ENCODE results near the gene MTHFD1. TPM values are rescaled to one million over a fixed set of nuclear protein-coding genes. Genes with fewer than 3 reads are reported as not detected.

MTHFD1 gene
- total and polyA plus RNA-seq, 9 of the 15 experiments (the other 6 are each of a cell fraction or from before 2014, with no cell fraction given) = 66.7 to 158 (median 90.9) TPM

DNA sequence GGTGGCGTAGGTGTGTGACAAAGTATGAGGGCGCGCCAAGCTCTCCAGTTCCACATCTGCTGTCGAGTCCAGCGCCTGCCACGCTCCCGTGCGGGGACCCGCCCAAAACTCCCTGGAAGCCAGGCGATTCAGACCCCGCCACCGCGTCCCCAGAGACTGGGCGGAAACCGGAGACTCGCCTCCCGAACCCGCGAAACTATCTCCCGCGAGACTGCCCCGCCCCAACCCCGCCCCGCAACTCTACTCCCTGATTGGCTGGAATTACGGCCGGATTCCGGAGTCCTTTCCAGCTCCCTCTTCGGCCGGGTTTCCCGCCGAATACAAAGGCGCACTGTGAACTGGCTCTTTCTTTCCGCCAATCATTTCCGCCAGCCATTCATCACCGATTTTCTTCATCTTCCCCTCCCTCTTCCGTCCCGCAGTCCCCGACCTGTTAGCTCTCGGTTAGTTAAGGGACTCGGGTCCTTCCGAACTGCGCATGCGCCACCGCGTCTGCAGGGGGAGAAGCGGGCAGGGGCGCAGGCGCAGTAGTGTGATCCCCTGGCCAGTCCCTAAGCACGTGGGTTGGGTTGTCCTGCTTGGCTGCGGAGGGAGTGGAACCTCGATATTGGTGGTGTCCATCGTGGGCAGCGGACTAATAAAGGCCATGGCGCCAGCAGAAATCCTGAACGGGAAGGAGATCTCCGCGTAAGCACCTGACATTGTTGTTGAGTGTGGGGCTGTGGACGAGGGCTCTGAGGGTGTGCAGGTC is at the start of gene MTHFD1 (continued):
- TF ChIP-seq, protein P1, sequence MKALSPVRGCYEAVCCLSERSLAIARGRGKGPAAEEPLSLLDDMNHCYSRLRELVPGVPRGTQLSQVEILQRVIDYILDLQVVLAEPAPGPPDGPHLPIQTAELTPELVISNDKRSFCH (CRISPR knock-in tag; IDR thresholded peaks at IDR 0.05) = no peak
- TF ChIP-seq, protein P1 (tag; IDR thresholded peaks at IDR 0.05) = no peak
- TF ChIP-seq L3MBTL2 (IDR thresholded peaks at IDR 0.05) (peak; percentile 91), KLF16 (IDR thresholded peaks at IDR 0.05) (no peak), NCOR1 (IDR thresholded peaks at IDR 0.05) (no peak), ELF4 (CRISPR knock-in tag; IDR thresholded peaks at IDR 0.05) (no peak), ATF1 (CRISPR knock-in tag; IDR thresholded peaks at IDR 0.05) (no peak), ATF1 (tag; IDR thresholded peaks at IDR 0.05) (no peak), FOXM1 (IDR thresholded peaks at IDR 0.05; ENCODE audit: low read depth) (no peak), FOXM1 (CRISPR knock-in tag; IDR thresholded peaks at IDR 0.05; ENCODE audit: low read depth) (no peak), ZNF77 (CRISPR knock-in tag; IDR thresholded peaks at IDR 0.05) (no peak), HMGN3 (IDR thresholded peaks at IDR 0.05; ENCODE audit: borderline replicate concordance, extremely low read depth, insufficient read length, low read depth, low read length) (peak; percentile 65), ELF1 (tag; IDR thresholded peaks at IDR 0.05) (no peak), COPS2 (conservative IDR thresholded peaks at IDR 0.05) (no peak), CBX5 (IDR thresholded peaks at IDR 0.05; ENCODE audit: borderline replicate concordance, low read depth) (no peak), SREBF2 (CRISPR knock-in tag; IDR thresholded peaks at IDR 0.05) (no peak), MECOM (CRISPR knock-in tag; IDR thresholded peaks at IDR 0.05) (no peak), ARID3B (CRISPR knock-in tag; IDR thresholded peaks at IDR 0.05; ENCODE audit: borderline replicate concordance) (no peak), ZNF146 (CRISPR knock-in tag; IDR thresholded peaks at IDR 0.05; ENCODE audit: unreplicated experiment) (no peak), ZNF518B (CRISPR knock-in tag; IDR thresholded peaks at IDR 0.05) (no peak), TCF7L2 (IDR thresholded peaks at IDR 0.05; ENCODE audit: low read depth, low read length) (no peak), PTRF (tag; IDR thresholded peaks at IDR 0.05) (no peak), USF2 (CRISPR knock-in tag; IDR thresholded peaks at IDR 0.05) (peak; percentile 21; the same call in 1 of the 2 replicates), SMARCC2 (IDR thresholded peaks at IDR 0.05; ENCODE audit: low read depth) (no peak)
